CD1c-positive myeloid dendritic cell (primary cell): ENCODE measurements around the gene RFX8.
"Not testable (repeated sequence)": the region's sequence is repeated elsewhere in the genome, so short reads cannot be mapped to it uniquely, and the experiment has no call there.

Experiments used
- DNase-seq: peaks from one replicate; pipeline ENCODE4 v3.0.0-alpha.2; 2016; ENCODE audit errors: extremely low spot score

RFX8 gene

DNA sequence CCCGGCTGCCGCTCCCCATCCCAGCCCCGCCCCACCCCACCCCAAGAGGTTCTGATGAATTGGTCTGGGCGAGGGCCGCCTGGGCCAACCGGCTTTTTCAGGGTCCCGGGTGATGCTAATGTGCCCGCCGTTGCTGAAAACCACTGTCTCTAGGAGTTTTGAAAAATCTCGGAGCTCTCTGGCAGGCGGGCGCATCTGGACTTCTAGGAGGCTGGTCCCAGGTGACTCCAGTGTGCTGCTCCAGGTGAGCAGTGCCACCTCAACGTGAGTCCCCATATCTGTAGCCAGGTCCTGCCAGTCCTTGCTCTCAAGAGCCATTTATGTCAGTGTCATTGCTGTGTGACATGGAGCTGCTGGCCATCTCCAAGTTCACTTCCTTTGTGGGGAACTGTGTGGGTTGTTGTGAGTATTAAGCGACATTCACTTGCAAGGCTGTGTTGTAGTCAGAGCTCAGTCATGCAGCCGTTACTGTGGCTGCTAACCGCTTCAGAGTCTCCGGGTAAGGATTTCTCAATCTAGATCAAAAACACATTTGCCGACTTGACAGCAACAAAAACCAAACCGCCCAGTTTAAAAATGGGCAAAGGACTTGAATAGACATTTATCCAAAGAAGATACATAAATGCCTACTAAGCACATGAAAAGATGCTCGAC, at the start of gene RFX8:
RFX8 (minus strand) TSS at position 382 of the 654 bp plus-strand sequence. CDS start 8,264 bp downstream, outside the sequence.
- DNase-seq = peak; percentile 91

DNA sequence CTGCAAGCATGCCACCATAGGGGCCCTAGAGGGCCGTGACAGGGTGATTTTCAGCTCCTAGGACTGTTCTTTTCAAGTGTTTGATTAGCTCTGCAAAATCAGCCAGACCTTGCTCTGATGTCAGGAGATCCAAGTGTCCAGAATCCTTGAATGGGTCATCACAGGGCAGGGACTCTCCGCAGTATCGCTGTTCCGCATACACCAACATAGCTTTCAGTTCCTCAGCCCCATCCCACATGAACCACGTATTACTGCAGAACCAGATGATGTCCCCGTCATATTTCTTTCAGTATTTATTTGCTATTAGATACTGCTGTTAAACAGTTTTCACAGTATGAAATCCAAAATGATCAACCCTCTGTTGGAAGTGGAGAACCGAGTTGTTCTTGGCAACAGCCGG, 46.6 kb upstream of the RFX8 start:
- peak; percentile 89 for DNase-seq

DNA sequence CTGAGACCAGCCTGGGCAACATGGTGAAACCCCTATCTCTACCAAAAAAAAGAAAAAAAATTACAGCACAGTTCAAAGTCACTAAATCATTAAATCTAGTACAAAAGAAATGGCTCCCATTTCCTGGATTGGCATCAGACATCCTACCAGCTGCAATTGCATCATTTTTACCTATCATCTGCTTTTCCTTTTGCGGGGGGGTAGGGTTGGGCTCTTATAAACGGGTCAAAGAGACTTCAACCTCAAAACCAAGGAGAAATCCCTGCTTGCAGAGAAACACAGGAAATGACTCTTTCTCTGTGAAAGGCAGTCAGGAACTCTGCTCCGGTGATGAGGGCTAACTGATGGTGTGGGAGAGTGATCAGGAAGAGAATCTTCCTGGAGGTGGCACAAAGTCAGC, 45.3 kb upstream of the RFX8 start:
- peak; percentile 12 for DNase-seq

DNA sequence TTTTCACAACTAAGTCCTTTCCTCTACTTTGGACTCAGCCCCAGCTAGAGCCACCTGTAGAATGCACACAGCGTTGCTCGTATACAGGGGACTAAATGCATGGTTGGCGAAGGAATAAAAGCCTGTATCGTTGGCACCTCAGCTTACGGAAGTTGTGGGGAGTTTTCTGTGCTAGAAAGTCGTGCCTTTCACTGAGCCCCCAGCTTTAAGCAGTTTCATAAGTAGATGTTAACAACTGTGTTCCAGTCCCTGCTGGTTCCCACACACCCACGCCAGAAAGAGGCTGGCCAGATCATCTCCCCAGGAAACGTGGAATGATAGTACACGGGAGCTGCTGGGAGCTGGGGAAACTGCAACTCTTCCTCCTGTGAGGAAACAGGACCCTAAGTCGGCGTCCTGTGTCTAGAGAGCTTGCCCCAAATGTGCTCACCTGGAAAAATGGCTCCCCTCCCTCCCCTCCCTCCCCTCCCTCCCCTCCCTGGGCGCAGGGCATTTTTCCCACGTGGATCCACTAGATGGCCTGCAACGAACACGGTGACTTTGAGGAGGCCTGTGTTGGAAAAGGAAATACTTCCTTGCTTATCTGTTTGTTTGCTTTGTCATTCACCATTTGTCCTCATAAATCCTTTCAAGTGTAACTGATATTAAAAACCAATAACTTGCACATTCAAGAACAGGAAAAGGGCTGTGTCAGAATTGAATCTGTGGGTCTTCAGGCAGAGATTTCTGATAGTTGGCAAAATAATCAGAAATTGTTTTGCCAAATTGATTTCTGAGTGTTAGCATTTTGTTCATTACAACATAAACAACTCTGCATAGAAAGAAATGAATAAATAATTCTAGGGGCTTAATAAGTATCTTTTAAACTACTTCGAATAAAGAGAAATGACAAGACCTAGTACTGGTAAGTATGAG, 43.9 kb upstream of the RFX8 start:
- no peak for DNase-seq

DNA sequence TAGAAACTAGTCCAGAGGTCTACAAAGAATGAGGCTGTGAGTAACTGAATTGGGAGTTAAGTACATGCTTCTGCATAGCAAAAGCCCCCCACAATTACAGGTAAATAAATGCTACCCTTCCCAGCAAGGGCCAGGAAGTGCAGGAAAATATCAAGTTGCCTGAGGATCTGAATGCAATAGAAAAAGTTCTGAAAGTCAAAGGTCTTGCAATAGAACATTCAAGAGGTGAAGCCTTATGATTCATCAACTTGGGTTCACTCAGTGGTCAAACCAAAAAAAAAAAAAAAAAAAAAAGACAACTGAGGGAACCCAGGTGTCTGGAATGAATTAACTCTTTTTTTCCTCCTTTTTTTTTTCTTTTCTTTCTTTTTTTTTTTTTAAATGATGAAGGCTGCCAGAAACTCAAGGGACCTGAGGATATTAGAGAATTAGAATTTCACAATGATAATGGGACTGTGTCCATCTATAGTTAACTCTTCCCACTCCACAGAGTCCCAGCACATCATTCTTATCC, 42.9 kb upstream of the RFX8 start:
- DNase-seq = no peak

DNA sequence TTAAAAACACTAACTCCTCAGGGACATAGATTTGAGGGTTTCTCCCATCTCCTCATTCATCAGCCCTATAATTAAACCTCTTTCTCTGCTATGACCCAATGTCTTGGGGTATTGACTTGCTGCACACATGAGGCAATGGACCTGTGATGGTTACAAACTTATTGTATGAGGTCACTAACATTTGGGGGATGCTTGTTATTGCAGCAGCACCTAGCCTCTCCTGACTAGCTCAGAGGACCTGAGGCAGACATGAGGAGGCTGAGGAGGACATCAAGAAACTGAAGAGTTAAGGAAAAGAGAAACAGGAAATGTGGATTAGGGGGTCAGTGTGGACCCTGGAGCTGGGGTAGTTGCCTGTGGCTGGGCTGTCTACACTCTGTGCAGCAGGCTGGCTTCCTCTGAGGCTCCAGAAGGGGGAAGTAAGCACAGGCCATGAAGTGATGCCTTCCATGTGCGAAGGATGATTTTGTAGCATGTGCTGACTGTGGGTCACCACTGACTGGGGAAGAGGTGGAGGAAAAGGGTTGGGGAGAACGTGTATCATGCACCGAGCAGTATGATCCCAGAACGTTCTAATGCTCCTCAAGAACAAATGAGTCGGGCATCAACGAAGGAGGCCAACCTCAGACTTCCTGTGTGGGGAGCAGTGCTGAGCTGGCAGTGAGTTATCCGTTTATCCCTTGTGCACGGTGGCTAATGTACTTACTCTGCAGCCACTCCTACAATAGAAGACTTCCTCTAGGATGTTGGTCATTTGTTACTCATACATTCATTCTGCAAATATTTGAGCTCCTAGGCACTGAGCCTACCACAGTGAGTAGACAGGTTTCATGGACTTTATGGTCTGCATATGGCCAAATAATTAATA, 42.1 kb upstream of the RFX8 start:
- DNase-seq = peak; percentile 55

DNA sequence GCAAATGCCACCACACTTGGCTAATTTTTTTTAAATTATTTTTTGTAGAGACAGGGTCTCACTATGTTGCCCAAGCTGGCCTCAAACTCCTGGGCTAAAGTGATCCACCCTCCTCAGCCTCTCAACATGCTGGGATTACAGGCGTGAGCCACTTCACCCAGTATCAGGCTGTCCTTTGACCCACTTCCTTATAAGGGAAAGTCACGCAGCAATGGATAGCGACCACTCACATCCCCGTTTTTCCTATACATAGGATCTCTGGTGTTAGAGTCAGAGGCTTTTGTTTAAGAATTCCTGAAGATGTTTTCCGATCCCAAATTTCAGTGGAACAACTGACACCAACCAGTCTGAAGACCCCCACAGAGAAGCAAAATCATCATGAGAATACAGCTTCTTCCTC, 41.4 kb upstream of the RFX8 start:
- no peak for DNase-seq

DNA sequence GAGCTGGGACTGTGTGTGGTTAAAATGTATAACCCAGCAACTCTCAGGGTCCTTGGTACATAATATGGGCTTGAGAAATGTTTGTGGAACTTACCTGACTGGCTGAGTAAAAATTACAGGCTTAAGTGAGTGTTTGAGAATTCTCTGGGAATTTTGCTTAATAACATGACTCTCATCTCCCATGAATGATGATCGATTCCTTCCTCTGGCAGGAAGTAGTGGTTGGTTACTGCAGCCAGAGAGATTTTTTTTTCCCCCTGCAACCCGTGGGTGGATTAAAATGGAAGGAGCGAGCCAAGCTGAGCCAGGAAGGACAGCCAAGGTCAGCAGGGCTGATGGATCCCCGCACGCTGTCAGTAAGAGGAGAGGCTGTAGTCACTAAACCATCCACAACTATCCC, 40.6 kb upstream of the RFX8 start:
- DNase-seq = no peak

DNA sequence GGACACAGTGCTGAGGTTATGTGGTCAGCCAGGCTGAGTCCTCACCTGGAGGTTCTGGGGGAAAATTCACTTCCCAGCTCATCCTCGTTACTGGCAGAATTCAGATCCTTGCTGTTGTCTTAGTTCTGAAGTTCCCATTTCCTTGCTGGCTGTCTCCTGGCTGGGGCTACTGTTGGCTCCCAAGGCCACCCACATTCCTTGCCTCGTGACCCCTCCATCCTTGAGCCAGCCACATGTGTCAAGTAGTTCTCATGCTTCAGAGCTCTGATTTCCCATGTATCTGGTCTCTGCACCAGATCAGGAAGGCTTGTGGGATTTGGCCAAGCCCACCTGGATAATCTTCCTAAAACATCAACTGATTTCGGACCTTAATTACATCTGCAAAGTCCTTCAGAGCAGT, 38.1 kb upstream of the RFX8 start:
- no peak for DNase-seq

DNA sequence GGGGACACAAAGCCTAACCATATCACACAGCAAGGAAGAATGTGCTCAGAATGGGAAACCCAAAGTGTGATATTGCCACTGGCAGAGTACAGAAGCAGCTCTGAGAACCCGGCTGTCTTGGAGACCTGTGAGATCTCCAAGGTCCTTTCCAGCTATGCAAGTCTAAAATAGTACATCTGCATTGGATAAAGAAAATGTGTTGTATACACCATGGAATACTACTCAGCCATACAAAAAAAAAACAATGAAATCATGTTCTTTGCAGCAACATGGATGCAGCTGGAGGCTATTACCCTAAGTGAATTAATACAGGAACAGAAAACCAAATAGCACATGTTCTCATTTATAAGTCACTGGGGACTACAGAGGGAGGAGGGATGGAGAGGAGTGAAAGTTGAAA, 36.5 kb upstream of the RFX8 start:
- DNase-seq = no peak

DNA sequence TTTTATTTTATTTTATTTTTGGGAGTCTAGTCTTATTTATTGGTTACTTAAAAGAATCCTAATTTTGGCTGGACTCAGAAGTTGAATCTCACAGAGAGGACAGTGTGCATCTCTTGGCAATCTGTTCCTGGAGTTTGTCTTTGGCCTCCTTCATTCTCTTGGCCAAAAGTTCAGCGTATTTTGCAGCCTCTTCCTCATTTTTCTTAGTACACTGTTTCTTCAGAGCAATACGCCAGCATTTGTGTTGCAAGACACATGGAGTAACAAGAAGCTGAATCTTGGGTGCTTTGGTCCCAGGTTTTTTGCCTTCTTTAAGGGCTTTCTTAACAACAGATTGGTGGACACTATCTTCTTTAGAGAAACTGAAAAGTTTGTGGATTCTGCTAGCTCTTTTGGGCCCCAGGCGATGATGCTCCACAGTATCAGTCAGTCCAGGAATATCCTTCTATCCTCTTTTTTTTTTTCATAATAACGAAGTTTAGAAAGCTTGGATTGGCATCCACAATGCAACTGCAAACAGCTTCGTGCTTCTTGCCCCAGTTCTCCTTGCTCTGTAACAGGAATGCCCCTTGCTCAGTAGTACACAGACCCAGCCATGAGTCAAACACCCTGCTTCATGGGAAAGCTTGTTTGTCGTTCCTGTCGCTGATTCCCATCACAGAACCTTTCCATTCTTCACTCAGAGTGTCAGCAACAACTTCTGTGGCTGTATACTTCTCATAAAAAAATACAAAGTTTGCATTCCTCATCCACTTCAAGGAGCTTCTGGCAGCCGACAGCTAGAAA, 34.8 kb upstream of the RFX8 start:
- DNase-seq = peak; percentile 76

DNA sequence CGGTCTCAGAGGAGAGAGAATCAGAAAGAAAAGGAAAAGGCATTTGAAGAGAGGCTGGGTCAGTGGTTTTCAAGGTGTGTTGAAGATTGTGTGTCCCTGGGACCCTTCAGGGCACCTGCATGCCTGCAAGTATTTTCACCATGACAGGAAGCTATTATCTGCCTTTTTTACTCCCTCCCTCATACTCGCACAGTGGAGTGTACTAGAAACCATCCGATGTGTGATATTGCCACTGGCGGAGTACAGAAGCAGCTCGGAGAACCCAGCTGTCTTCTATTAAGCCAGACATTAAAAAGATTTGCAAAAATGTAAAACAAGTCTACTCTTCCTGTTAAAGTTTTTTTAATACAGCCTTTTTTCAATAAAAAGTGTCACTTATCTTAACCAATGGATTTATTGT, 33.7 kb upstream of the RFX8 start:
- no peak for DNase-seq

DNA sequence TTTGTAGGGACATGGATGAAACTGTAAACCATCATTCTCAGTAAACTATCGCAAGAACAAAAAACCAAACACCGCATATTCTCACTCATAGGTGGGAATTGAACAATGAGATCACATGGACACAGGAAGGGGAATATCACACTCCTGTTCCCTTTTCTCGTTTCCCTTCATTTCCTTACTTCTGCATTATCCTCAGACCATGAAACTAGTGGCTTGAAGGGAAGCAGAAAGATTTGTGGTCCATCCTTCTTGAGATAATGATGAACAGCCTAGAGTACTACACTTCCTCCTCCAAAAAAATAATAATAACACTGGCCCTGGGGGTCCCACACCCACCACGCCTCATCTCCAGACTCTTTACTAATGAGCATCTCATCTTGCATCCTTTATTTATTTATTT, 30.4 kb upstream of the RFX8 start:
- peak; percentile 9 for DNase-seq

DNA sequence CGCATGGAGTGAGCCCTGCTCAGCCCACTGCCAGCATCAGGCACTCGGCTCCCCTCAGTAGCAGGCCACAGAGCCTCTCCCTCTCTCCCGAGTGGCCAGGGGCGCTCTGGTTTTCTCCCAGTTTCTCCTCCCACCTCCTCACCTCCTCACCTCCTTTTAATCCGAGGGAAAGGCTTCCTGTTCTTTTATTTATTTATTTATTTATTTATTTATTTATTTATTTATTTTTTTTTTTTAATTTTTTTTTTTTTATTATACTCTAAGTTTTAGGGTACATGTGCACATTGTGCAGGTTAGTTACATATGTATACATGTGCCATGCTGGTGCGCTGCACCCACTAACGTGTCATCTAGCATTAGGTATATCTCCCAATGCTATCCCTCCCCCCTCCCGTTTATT, 29.8 kb upstream of the RFX8 start:
- DNase-seq = not testable (repeated sequence)

DNA sequence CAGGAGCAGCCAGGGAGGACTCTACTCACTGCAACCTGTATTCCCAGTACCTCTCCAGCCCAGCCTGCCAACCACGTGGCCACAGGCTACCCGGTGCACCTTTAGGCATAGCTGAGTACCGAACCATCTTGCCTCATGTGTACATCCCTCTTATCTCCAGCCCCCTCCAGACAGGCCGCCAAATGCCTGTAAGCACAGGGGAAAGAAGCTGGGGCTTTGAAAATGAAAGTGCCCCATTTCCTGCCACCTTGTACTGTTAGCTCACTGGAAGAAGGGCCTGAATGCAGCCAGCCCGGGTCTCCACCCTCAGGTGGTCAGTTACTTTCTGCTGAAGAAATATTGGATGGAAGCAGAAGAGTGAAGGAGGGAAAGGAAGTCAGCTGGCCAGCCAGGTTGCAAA, 27.2 kb upstream of the RFX8 start:
- DNase-seq = no peak

DNA sequence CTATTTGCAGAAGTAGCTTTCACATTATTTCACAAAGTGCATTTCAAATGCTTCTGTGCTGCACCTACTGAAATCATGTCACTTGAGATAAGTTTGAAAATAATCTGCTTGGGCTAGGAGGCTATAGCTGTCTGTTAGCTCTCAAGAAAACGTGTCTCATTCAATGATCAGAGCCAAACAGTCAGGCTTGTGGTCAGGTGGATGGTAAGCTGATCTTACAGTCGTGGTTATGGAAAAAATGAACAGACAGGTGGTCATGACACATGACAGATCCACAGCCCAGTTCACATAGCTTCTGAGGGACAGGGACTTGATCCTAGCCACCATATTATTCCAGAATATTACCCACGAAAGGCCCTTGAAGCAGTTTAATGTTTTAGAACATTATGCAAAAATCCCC, 26.5 kb upstream of the RFX8 start:
- DNase-seq = no peak

DNA sequence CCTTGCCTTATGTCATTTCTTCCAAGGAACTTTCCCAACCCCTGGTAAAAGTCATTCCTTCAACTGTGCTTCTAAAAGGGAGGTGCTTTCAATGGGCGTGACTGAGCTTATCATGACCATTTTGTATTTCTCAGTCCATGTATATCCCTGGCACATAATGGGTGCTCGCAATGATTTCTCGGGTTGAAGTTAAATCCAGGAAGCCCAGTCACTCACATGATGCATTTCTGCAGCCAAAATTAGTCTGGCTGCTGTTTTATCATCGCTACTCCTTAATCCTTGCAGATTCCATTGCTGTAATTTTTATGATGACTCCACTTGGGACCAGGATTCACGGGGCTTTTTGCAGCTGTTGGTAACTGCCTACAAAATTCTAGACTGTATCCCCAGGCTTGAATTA, 25.9 kb upstream of the RFX8 start:
- no peak for DNase-seq

DNA sequence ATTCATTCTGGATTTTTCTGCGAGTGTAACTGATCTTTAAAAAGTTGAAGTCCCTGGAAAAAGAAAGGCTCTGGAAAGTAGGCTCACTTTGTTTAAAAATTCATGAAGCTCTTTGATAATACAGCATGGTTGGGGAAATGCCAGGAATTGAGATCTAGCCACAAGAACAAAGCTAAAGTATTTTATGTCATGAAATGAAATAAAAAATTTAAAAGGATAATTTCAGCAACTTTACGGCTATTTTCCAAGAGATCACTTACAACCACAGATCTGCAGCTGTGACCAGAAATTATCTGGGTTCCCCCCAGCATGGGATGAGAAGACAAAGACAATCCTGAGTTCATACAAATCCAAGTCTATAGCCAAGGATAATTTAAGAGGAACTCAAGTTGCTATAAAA, 25.3 kb upstream of the RFX8 start:
- no peak for DNase-seq

DNA sequence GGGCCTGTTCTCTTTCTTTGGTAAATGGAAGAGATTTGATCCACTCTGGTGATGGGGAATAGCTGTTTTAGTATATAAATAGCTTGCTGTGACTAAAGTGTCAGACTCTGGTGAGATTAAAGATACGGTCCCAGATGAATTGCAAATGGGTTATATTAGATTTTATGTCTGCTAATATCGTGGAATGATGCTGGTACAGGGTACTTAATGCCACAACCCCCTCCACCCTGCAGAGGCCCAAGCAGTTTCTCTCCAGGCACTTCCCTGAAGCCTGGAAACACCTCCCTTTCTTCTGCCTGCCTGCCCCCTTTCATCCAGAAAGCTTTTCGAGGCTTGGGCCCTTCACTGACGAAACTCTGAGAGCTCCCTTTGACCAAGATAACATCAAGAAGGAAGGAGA, 21.4 kb upstream of the RFX8 start:
- DNase-seq = no peak

DNA sequence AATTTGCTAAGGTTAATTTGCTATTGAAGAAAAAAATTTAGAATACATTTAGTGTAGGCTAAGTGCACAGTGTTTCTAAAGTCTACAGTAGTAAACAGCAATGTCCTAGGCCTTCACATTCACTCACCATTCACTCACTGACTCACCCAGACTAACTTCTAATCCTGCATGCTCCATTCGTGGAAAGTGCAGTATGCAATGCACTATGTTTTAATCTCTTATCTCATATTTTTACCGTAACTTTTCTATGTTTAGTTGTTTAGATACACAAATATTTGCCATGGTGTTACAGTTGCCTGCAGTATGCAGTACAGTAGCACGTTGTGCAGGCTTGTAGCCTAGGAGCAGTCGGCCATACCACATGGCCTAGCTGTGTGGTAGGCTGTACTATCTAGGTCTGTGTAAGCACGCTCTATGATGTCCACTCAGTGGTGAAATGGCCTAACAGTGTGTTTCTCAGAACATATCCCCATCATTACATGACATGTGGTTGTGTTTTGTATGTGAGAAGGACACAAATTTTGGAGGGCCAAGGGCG, 18.1 kb upstream of the RFX8 start:
- no peak for DNase-seq

DNA sequence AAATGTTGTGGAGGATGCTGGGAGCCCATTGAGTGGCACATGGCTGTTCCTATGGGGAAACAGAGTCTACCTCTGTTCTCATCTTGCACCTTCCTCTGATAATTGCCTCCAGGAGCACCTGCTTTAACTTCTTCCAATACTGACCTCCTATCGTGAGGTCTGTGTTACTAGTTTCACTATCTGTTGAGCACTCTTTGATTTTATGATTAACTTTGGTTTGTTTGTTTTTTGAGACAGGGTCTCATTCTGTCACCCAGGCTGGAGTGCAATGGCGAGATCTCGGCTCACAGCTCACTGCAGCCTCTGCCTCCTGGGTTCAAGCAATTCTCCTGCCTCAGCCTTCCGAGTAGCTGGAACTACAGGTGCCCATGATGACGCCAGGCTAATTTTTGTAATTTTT, 12.1 kb upstream of the RFX8 start:
- no peak for DNase-seq
